ENCODE measurements around the gene IPO11. TPM values are rescaled to one million over a fixed set of nuclear protein-coding genes. Genes with fewer than 3 reads are reported as not detected.
"Not testable (repeated sequence)": the region's sequence is repeated elsewhere in the genome, so short reads cannot be mapped to it uniquely, and the experiment has no call there.

The IPO11 gene
- total RNA-seq, 1 donor from 2014 or later = 57.6 TPM

DNA sequence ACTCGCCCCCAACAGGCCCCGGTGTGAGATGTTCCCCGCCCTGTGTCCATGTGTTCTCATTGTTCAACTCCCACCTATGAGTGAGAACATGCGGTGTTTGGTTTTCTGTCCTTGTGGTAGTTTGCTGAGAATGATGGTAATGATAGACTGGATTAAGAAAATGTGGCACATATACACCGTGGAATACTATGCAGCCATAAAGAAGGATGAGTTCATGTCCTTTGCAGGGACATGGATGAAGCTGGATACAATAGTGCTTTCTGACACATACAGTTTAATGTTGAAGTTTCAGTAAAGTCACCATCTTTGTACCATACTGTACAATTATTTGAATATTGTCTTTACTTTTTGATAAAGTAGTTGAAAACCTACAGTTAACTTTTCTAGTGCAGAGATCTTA, 96.2 kb downstream of the IPO11 start:
- DNase-seq (ENCODE audit: extremely low read depth, low read depth, low spot score) = not testable (repeated sequence)

DNA sequence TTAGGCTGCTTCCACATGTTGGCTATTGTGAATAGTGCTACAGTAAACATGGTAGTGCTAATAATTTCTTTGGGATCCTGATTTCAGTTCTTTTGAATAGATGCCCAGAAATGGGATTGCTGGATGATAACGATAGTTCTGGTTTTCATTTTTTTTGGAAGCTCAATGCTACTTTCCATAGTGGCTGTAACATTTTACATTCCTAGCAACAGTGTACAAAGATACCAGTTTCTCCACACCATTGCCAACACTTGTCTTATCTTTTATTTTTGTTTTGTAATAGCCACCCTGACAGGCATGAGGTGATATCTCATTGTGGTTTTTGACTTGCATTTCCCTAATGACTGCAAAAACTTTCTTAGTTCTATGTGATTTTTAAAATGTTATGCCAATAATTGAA, 97.2 kb downstream of the IPO11 start:
- DNase-seq (ENCODE audit: extremely low read depth, low read depth, low spot score) = no peak

DNA sequence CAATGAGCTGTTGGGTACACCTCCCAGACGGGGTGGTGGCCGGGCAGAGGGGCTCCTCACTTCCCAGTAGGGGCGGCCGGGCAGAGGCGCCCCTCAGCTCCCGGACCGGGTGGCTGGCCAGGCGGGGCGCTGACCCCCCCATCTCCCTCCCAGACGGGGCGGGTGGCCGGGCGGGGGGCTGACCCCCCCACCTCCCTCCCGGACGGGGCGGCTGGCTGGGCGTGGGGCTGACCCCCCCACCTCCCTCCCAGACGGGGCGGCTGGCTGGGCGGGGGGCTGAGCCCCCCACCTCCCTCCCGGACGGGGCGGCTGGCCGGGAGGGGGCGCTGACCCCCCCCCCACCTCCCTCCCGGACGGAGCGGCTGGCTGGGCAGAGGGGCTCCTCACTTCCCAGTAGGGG, 100.5 kb downstream of the IPO11 start:
- DNase-seq (ENCODE audit: extremely low read depth, low read depth, low spot score) = not testable (repeated sequence)

DNA sequence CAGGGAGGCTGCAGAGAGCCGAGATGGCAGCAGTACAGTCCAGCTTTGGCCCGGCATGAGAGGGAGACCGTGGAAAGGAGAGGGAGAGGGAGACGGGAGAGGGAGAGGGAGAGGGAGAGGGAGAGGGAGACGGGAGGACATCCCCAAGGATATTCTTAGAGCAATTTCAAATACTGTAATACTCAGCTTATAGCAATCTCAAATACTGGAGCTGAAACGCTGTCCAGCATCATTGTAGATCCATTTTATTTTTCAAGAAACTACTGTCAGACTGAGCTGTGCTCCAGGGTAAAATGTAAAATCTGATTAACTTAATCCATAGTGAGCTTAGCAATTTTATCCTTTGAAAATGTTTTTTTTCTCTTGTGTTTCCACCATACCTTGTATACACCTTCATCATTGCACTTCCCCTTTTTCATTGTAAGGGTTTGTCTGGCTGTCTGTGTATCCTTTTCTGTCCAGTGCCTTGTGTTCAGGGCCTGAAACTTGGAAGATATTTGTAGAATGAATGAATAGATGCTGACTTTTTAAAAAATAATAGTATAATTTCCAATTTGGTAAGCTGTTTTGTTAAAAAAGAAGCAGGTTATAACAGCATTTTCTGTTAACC, 102.1 kb downstream of the IPO11 start:
- DNase-seq (ENCODE audit: extremely low read depth, low read depth, low spot score) = no peak

DNA sequence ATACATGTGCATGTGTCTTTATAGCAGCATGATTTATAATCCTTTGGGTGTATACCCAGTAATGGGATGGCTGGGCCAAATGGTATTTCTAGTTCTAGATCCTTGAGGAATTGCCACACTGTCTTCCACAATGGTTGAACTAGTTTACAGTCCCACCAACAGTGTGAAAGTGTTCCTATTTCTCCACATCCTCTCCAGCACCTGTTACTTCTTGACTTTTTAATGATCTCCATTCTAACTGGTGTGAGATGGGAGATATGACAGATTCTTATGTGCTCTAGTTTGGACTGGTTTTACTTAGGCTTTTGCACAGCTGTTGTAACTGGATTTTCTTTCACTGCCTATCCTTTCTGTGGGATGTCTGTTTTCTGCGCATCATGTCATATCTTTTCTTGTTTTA, 108.2 kb downstream of the IPO11 start:
- not testable (repeated sequence) for DNase-seq (ENCODE audit: extremely low read depth, low read depth, low spot score)

DNA sequence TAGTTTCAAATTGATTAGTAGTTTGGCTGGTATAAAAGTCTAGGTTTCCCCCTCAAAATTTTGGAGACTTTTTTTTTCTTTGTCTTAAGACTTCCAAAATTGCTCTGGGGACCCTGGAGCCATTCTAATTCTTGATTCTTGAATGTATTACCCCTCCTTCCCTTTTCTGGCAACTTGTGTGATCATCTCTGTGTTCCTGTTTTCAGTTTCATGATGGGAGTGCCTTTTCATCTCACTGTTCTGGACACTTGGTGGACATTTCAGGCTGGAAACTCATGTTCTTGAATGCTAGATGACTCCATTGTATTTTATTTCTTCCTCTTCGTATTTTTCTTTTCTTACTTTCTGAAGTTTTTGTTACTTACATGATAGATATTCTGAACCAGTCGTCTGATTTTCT, 108.8 kb downstream of the IPO11 start:
- no peak for DNase-seq (ENCODE audit: extremely low read depth, low read depth, low spot score)

DNA sequence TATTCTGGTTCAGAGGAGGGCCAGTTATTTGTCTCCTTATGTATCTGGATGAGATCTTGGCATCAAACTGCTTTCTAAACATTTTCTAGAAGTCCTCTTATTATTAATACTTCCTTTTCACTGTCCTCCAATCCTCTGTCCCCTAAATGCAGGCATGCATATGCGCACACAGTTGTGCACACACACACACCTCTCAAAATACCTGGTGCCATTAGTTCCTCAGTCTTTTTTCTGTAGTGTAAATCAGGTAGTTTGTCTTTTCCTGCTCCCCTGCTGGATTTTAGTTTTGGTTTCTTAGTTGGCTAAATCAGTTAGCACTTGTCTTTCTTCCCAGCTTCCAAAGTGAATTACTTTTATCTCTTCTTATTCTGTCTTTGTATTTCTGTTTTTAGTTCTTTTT, 110.2 kb downstream of the IPO11 start:
- DNase-seq (ENCODE audit: extremely low read depth, low read depth, low spot score) = no peak

DNA sequence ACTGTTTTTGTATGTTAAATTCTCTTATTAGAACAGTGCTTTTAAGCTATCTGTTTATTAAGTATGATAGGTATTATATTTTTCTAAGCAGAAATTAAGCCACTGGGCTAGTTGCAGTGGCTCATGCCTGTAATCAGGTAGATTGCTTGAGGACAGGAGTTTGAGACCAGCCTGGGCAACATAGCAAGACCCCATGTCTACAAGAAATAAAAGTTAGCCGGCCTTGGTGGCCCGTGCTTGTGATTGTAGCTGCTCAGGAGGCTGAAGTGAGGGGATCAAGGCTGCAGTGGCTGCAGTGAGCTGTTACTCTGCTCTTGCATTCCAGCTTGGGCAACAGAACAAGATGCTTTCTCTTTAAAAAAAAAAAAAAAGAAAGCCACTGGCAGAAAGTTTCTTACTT, 121.0 kb downstream of the IPO11 start:
- no peak for DNase-seq (ENCODE audit: extremely low read depth, low read depth, low spot score)

DNA sequence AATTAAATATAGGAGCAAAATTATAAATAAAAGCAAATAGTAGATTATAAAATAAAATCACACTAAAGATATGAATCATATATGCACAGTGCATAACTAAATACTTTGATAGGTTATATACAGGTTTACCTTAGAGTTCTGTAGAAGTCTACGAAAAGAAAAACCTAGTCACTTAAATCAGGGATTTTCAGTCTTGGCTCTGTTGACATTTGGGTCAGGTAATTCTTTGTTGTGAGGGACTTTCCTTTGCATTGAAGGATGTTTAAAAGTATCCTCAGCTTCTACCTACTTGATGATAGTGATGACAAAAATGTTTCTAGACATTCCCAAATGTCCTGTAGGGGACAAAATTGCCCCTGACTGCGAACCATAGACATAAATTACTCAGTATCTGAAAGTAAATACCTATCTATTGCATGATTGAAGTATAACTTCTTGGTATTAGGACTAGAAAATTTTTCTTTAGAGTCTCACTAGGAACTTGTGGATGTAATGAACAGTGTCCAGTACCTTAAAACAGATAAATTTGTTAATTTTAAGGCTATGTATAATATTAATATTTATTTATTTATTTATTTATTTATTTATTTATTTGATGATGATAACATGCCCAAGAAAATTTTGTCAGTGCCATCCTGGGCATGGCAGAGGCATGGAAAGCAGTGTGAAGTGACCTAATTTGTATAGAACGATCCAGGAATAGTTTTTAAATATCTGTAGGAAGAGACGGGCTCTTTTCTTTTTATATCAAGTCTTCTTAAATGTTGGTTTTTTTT, 122.1 kb downstream of the IPO11 start:
- DNase-seq (ENCODE audit: extremely low read depth, low read depth, low spot score) = no peak

DNA sequence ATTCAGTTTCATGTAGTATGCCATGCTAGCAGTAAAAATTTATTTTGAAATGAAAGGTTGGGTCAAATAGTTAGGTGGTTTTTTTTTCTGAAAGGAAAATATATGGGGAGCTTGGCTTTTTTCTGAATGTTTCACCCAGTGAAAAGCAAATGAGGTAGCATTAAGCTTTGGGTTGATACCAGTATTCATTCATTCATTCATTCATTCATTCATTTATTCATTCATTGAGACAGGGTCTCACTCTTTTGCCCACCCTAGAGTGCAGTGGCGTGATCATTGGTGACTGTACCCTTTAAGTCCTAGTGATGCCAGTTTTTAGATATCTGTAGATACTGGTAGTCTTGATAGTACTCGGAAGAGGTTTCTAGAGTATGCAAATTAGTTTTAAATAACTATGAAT, 123.7 kb downstream of the IPO11 start:
- DNase-seq (ENCODE audit: extremely low read depth, low read depth, low spot score) = no peak

DNA sequence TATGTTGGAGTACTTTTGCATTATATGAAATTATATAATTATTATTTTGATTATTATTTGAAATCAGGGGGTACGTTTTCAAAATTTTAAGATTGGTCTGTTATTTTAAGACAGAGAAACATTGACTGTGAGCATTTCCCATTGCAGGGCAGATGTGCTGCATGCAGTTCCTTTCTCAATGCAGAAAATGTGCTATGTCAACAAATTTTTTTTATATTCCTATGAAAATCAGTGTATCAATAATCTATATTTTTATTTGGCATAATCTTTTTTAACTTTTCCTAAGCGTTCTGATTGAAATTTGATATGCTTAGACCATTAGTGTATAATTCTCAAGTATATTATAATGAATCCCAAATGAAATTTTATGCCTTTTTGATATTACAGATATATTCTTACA, 124.2 kb downstream of the IPO11 start:
- no peak for DNase-seq (ENCODE audit: extremely low read depth, low read depth, low spot score)

DNA sequence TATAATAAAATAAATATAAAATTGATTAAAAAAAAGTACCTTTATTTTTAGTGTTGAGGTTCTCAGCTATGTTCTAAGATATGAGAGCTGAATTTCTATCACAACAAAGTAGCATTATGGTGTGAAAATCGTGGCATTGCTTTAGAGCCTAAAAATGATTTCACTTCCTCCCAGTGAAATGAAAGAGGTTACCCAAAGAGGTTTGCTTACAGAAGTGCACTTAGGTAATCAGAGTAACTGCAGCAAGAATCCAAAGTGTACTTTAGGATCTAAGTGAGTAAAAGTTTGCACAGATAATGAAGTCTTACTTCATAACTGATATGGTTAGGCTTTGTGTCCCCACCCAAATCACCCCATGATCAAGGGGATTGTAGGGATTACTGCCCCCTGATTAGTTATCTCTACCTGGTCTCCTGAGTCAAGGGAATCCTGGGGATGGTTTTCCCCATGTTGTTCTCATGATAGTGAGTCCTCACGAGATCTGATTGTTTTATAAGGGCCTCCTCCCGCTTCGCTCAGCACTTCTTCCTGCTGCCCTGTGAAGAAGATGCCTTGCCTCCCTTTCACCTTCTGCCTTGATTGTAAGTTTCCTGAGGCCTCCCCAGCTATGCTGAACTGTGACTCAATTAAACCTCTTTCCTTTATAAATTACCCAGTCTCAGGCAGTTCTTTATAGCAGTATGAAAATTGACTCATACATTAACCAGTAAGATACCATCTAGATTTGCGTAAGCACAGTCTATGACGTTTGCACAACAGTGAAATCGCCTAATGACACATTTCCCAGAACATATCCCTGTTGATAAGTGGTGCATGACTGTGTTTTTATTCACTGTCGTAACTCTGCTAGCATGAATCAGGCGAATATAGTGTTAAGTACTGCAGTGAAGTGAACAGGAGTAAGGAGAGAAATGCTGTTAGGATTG, 125.7 kb downstream of the IPO11 start:
- peak; percentile 55 for DNase-seq (ENCODE audit: extremely low read depth, low read depth, low spot score)

DNA sequence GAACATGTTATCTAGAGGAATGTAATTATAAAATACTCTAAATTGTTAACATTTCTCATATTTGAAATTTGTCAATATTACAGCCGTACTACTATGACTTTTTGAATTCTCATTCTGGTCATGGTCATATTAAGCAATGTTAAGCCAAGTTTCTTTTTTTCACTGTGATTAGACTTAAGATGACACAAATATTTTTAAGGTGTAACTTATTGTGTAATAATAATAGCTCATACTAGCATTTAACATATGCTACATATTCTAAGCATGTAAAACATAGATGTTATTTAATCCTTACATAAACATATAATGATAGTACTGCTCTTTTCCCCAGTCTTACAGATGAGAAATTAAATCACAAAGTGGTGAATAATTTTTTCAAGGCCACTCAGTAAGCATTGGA, 130.2 kb downstream of the IPO11 start:
- DNase-seq (ENCODE audit: extremely low read depth, low read depth, low spot score) = no peak

DNA sequence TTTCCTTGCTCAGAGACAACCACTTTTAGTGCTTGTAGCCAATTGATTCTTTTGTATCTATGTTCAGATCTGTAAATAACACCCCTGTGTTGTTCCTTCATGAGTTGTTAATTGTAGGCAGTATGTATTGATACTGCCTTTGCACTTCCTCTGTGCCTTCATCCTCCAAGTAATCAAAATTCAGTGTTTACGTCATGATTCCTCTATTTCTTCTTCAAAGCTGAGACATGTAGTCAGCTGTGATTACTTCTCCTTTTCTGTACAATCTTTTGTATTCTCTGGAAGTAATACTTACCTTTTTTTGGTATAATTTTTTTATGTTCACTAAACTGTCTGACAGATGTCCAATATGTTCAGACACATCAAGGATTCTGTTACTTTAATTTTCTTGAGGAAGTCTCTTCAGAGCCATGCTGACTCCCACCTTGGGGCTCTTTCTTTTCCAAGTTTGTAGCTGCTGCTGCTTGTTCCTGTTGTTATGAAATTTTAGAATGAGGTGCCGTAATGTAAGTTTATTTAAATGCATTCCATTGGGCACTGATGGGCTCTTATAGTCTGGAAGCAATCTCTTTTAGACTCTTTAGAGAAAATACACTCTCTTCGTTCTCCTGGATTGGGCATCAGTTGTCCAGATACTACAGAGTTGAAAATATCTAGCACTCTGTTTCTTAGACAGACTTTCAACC, 135.5 kb downstream of the IPO11 start:
- DNase-seq (ENCODE audit: extremely low read depth, low read depth, low spot score) = no peak

DNA sequence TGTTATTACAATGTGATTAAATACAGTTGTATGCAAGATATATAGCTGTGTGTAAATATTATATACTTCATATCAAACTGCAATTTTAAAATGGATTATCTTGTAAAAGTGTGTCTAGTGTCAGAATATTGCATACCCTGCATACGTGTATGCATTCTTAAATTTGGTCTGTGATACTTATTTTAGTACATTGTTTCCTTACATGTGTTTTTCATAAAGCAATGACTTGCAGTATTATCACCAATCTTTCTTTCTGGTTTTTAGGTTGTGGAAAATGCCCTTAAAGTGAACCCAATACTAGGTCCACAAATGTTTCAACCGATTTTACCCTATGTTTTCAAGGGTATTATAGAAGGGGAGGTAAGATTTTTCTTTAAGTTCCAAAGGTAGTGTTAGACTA, 137.5 kb downstream of the IPO11 start:
- no peak for DNase-seq (ENCODE audit: extremely low read depth, low read depth, low spot score)

DNA sequence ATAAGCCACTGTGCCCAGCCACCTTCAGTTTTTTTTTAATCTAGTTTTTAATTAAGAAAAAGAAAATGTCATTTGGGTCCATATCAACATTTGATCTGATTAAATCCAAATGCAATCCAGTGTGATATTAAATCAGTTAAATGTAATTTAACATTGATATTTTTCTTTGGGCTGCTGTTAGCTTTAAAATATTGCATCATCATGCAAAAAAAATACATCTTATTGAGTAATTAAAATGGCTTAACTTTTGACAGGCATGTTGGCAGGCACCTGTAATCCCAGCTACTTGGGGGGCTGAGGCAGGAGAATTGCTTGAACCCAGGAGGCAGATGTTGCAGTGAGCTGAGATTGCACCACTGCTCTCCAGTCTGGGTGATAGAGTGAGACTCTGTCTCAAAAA, 143.4 kb downstream of the IPO11 start:
- no peak for DNase-seq (ENCODE audit: extremely low read depth, low read depth, low spot score)

DNA sequence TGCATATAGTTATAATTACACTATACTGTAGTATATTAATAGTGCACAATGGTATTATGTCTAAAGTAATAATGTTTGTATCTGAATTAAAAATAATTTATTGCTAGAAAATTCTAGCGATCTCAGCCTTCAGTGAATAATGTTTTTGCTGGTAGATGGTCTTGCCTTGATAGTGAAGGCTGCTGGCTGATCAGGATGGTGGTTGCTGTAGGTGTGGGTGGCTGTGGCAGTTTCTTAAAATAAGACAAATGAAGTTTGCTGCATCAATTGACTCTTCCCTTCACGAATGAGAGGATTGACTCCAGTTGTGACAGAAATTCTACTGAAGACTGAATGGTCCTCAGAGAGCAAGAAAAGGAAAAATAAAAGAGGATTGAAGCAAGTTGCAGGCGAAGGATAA, 146.4 kb downstream of the IPO11 start:
- DNase-seq (ENCODE audit: extremely low read depth, low read depth, low spot score) = no peak

DNA sequence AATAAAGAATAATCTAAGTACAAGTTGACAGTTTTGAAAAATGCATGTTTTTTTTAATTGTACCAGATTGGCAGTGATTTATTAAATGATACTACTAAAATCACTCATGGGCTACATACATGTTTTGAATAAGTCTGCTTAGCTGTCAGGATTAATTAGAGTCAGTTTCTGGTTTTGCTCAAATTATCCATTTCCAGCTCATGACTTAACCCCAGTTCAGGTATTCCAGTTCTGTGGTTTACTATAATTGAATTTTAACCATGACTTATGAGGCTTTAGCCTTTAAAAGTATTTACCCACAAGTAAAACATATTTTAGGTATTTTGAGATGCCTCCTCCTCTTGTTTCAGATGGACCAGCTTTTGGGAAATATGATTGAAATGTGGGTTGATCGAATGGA, 148.2 kb downstream of the IPO11 start:
- DNase-seq (ENCODE audit: extremely low read depth, low read depth, low spot score) = no peak

DNA sequence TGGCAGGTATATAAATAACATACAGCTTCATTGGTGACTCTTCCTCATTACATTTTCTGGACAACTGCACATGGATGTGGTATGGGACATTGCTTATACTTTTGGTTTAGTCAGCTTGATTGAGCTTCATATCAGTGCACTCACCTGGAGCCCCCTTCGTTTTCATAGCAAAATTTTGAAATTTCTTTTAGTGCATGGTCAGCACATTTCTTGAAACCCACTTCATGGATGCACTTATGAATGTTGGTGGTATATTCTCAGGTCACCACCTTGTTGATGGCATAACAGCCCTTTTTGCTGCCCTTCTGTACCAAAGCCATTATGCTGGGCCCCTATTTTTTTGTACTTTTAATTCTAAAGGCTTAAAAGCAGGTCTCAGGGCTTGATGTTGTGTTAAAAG, 149.3 kb downstream of the IPO11 start:
- DNase-seq (ENCODE audit: extremely low read depth, low read depth, low spot score) = no peak

DNA sequence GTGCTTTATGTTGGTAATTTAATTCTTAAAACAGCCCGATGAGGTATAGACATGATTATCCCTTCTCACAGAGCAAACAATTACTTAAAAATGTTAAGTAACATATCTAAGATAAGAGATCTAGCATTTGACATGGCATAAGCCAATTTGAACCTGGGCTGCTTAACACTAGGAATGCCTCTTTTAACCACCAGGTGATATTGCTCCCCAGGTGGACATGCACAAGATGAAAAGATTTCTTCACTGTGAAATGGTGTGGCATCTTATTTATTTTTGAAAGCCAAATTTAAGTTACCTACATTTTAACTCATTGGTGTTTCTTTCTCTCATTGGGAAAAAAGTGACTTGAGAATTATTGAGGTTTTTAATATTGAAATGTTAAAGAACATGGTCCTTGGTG, 150.3 kb downstream of the IPO11 start:
- no peak for DNase-seq (ENCODE audit: extremely low read depth, low read depth, low spot score)

DNA sequence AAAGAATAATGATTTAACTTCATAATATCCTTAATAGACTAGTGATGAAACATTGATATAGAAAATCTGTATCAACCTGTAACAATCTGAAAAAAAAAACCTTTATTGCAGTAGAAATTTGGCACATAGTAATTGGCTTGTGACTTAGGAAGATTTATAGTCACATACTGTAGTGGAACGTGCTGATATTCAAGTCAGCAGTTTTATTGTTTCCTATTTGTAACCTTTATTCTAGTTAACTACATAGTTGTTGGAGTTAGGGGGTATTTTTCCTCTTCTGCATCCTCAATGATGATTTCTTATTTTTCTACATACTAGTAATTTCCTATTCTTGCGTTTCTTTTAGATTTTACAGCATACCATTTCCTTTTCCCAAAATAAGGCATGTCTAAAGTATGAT, 151.5 kb downstream of the IPO11 start:
- DNase-seq (ENCODE audit: extremely low read depth, low read depth, low spot score) = no peak
